22Rv1 (cell line): ENCODE data around the gene PPP3CA.

Experiments
- ZFX ChIP-seq: fragments of 450-650 bp; IDR thresholded peaks from 2 replicates; pipeline ENCODE4 v1.6.1; 2017; ENCODE audit warnings: antibody characterized with exemption, borderline replicate concordance
- TF ChIP-seq, protein P1 (sequence below): fragments of 450-650 bp; IDR thresholded peaks from 2 replicates; pipeline ENCODE4 v1.5.1; 2017; ENCODE audit warnings: mild to moderate bottlenecking

DNA sequence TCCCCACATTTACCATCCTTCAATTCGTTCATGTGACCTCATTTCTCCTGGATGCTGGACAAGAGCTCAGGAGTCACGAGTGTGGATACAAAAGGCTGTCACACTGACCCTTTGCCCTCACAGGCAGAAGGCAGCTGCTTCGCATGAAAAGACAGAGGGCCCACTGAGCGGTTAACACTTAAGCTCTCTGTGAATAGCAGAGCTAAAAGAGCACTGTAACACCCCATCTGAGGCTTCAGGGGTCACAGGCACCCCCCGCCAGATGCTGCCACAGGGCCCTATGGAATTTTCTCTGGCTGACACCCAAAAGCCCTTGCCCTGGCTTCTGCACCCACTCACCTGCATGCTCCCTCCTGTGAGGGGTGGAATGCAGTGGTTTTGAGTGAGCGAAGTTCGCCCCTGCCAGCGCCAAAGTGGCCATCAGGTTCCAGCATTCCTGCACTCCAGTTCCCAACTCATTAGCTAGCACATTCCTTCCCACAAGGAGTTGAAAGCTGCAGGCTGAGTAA is 360.9 kb downstream of the PPP3CA start:
- TF ChIP-seq, protein P1, sequence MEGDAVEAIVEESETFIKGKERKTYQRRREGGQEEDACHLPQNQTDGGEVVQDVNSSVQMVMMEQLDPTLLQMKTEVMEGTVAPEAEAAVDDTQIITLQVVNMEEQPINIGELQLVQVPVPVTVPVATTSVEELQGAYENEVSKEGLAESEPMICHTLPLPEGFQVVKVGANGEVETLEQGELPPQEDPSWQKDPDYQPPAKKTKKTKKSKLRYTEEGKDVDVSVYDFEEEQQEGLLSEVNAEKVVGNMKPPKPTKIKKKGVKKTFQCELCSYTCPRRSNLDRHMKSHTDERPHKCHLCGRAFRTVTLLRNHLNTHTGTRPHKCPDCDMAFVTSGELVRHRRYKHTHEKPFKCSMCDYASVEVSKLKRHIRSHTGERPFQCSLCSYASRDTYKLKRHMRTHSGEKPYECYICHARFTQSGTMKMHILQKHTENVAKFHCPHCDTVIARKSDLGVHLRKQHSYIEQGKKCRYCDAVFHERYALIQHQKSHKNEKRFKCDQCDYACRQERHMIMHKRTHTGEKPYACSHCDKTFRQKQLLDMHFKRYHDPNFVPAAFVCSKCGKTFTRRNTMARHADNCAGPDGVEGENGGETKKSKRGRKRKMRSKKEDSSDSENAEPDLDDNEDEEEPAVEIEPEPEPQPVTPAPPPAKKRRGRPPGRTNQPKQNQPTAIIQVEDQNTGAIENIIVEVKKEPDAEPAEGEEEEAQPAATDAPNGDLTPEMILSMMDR = no peak
- TF ChIP-seq ZFX = no peak
